ENCODE results near the gene BST1. TPM values are rescaled to one million over a fixed set of nuclear protein-coding genes. Genes with fewer than 3 reads are reported as not detected.

The BST1 gene
- polyA plus RNA-seq, 1 of the 3 experiments (the other 2 are of a cell fraction) = 7.3 TPM

- no peak for DNase-seq
- Histone ChIP-seq H3F3A (replicated peaks; ENCODE audit: insufficient read depth) (no peaks in the 10 kb centered on the region), H2AFZ (ENCODE audit: low read depth) (no peak overlapping the region), H4K20me1 (ENCODE audit: insufficient read depth) (no peaks in the 10 kb centered on the region), H3K9me2 (no peaks in the 10 kb centered on the region), H3K36me3 (replicated peaks in 1 of 2; ENCODE audit: control insufficient read depth in 1 of 2, insufficient read depth in 2 of 2, low read length in 1 of 2) (no peaks in the 10 kb centered on the region), H3K4me1 (ENCODE audit: control insufficient read depth in 1 of 2, insufficient read depth in 2 of 2, low read depth in 1 of 2, low read length in 1 of 2) (peaks cover 0 to 10% of the 10 kb centered on the region in 2 experiments; a peak in 2 of 4 replicates), H3K4me2 (peak overlapping the region; percentile 78), H3K27me3 (ENCODE audit: insufficient read depth) (peaks cover 21% of the 10 kb centered on the region), H3K9ac (no peak overlapping the region), H3K79me2 (ENCODE audit: insufficient read depth) (no peaks in the 10 kb centered on the region), H3K4me3 (ENCODE audit: low read depth in 2 of 2, low read length in 1 of 2) (no peak overlapping the region; a peak in 1 of 4 replicates), H3K9me3 (no peaks in the 10 kb centered on the region), H3K27ac (ENCODE audit: low read depth in 2 of 2, low read length in 1 of 2) (no peak overlapping the region)
- ChIA-PET POLR2A (no interaction called here), CTCF (interaction anchor here (0.8 to 1.4 kb wide), 2 partner anchors 10 to 28 kb away, joined by 3 to 7 read pairs; no protein-coding TSS in a partner anchor)
- TF ChIP-seq IRF3 (IDR thresholded peaks at IDR 0.05; ENCODE audit: low read depth, low read length) = no peak
- TF ChIP-seq RFX5 (IDR thresholded peaks at IDR 0.05; ENCODE audit: low read length) = no peak
- TF ChIP-seq MEF2A (IDR thresholded peaks at IDR 0.05; ENCODE audit: borderline replicate concordance, low read depth) = no peak
- no peak for TF ChIP-seq NRF1 (IDR thresholded peaks at IDR 0.05; ENCODE audit: low read depth, low read length)
- TF ChIP-seq CHD2 (IDR thresholded peaks at IDR 0.05; ENCODE audit: low read length, partially characterized antibody) = no peak
- TF ChIP-seq FOSL2 (IDR thresholded peaks at IDR 0.05; ENCODE audit: borderline replicate concordance, low read depth) = no peak
- TF ChIP-seq EP300 (IDR thresholded peaks at IDR 0.05; ENCODE audit: borderline replicate concordance in 1 of 2, low read depth in 1 of 2, low read length in 1 of 2) = no peak
- no peak for TF ChIP-seq TCF12 (IDR thresholded peaks at IDR 0.05)
- TF ChIP-seq, protein P1, sequence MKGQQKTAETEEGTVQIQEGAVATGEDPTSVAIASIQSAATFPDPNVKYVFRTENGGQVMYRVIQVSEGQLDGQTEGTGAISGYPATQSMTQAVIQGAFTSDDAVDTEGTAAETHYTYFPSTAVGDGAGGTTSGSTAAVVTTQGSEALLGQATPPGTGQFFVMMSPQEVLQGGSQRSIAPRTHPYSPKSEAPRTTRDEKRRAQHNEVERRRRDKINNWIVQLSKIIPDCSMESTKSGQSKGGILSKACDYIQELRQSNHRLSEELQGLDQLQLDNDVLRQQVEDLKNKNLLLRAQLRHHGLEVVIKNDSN (IDR thresholded peaks at IDR 0.05; ENCODE audit: borderline replicate concordance, low read depth) = no peak
- no peak for TF ChIP-seq PBX3 (IDR thresholded peaks at IDR 0.05)
- TF ChIP-seq RXRA (IDR thresholded peaks at IDR 0.05; ENCODE audit: borderline replicate concordance, low read depth) = no peak
- no peak for TF ChIP-seq FOXM1 (IDR thresholded peaks at IDR 0.05; ENCODE audit: low read depth)
- TF ChIP-seq, protein P2, sequence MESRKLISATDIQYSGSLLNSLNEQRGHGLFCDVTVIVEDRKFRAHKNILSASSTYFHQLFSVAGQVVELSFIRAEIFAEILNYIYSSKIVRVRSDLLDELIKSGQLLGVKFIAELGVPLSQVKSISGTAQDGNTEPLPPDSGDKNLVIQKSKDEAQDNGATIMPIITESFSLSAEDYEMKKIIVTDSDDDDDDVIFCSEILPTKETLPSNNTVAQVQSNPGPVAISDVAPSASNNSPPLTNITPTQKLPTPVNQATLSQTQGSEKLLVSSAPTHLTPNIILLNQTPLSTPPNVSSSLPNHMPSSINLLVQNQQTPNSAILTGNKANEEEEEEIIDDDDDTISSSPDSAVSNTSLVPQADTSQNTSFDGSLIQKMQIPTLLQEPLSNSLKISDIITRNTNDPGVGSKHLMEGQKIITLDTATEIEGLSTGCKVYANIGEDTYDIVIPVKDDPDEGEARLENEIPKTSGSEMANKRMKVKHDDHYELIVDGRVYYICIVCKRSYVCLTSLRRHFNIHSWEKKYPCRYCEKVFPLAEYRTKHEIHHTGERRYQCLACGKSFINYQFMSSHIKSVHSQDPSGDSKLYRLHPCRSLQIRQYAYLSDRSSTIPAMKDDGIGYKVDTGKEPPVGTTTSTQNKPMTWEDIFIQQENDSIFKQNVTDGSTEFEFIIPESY (IDR thresholded peaks at IDR 0.05; ENCODE audit: borderline replicate concordance, low read depth) = no peak
- no peak for TF ChIP-seq EZH2phosphoT487 (IDR thresholded peaks at IDR 0.05; ENCODE audit: borderline replicate concordance, low read depth)
- no peak for TF ChIP-seq TAF1 (IDR thresholded peaks at IDR 0.05; ENCODE audit: borderline replicate concordance, low read depth, low read length)
- TF ChIP-seq TEAD4 (IDR thresholded peaks at IDR 0.05; ENCODE audit: borderline replicate concordance, insufficient read depth) = no peak
- no peak for TF ChIP-seq GATA2 (CRISPR knock-in tag; IDR thresholded peaks at IDR 0.05)
- TF ChIP-seq JUND (IDR thresholded peaks at IDR 0.05) = no peak
- TF ChIP-seq POLR2AphosphoS5 (IDR thresholded peaks at IDR 0.05; ENCODE audit: low read depth, low read length) = no peak
- TF ChIP-seq FOXJ3 (CRISPR knock-in tag; IDR thresholded peaks at IDR 0.05) = no peak
- 95% methylated on average over 7 of the region's 7 CpGs for WGBS (ENCODE audit: low lambda C conversion rate)
Observed at GRCh38 chr4:15777697-15778288, 74.9 kb downstream of the BST1 start.

Measured in SK-N-SH (cell line).